Chondrocyte (in vitro differentiated cells): ENCODE measurements around the gene NDUFA7. TPM values are rescaled to one million over a fixed set of nuclear protein-coding genes. Genes with fewer than 3 reads are reported as not detected.
"Not testable (repeated sequence)": the region's sequence is repeated elsewhere in the genome, so short reads cannot be mapped to it uniquely, and the experiment has no call there.

Source experiments
- DNase-seq: peaks from one replicate; pipeline ENCODE4 v3.0.0; 2021; ENCODE audit warnings: mixed read lengths, low spot score
- H3K27ac Mint-ChIP-seq: one replicate; pipeline ENCODE4 v1.8.0; 2021; ENCODE audit warnings: mild to moderate bottlenecking, moderate library complexity, mixed read lengths; ENCODE audit not compliant: unreplicated experiment
- H3K27me3 Mint-ChIP-seq: 2 replicates; pipeline ENCODE4 v1.8.0; 2021; ENCODE audit warnings: low read depth, mixed read lengths
- H3K36me3 Mint-ChIP-seq: 2 replicates; pipeline ENCODE4 v1.8.0; 2021; ENCODE audit warnings: low read depth, mixed read lengths
- H3K4me1 Mint-ChIP-seq: 2 replicates; pipeline ENCODE4 v1.8.0; 2021; ENCODE audit warnings: low read depth, mild to moderate bottlenecking, mixed read lengths
- H3K4me3 Mint-ChIP-seq: one replicate; pipeline ENCODE4 v1.8.0; 2021; ENCODE audit warnings: mild to moderate bottlenecking, moderate library complexity, mixed read lengths; ENCODE audit not compliant: unreplicated experiment
- H3K9me3 Mint-ChIP-seq: 2 replicates; pipeline ENCODE4 v1.8.0; 2021; ENCODE audit warnings: low read depth, mixed read lengths
- total RNA-seq: library from RNA; stranded (reverse); gene quantifications from 3 replicates; pipeline ENCODE4 v1.2.1, GENCODE V29; 2021
- TF ChIP-seq, protein P1 (sequence below): fragments of 200-600 bp; sonication (generic); IDR thresholded peaks from 2 replicates; pipeline ENCODE4 v1.5.0; 2021; ENCODE audit warnings: antibody characterized with exemption, mild to moderate bottlenecking, moderate library complexity

The NDUFA7 gene
- total RNA-seq, 1 donor from 2014 or later: 26.6 TPM

GRCh38 chr19:8342684-8343482 is 21.7 kb upstream of the NDUFA7 start, which contains the start of gene KANK3:
Gene KANK3 (minus strand): TSS chr19:8343262. CDS start chr19:8337828, 5,434 bp downstream.
- H3K27ac Mint-ChIP-seq: no peak within 1 kb of the TSS
- no peaks in the 10 kb centered on the region for H3K36me3 Mint-ChIP-seq
- peak; percentile 96 for DNase-seq
- TF ChIP-seq, protein P1, sequence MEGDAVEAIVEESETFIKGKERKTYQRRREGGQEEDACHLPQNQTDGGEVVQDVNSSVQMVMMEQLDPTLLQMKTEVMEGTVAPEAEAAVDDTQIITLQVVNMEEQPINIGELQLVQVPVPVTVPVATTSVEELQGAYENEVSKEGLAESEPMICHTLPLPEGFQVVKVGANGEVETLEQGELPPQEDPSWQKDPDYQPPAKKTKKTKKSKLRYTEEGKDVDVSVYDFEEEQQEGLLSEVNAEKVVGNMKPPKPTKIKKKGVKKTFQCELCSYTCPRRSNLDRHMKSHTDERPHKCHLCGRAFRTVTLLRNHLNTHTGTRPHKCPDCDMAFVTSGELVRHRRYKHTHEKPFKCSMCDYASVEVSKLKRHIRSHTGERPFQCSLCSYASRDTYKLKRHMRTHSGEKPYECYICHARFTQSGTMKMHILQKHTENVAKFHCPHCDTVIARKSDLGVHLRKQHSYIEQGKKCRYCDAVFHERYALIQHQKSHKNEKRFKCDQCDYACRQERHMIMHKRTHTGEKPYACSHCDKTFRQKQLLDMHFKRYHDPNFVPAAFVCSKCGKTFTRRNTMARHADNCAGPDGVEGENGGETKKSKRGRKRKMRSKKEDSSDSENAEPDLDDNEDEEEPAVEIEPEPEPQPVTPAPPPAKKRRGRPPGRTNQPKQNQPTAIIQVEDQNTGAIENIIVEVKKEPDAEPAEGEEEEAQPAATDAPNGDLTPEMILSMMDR: no peak
- H3K27me3 Mint-ChIP-seq: peaks cover 21% of the 10 kb centered on the region
- no peaks in the 10 kb centered on the region for H3K9me3 Mint-ChIP-seq
- peak within 1 kb of the TSS; percentile 58 for H3K4me3 Mint-ChIP-seq
- H3K4me1 Mint-ChIP-seq: peaks cover 11% of the 10 kb centered on the region

GRCh38 chr19:8342316-8342683 is 21.1 kb upstream of the NDUFA7 start:
- peaks cover 7% of the 10 kb centered on the region for H3K4me1 Mint-ChIP-seq
- no peaks in the 10 kb centered on the region for H3K9me3 Mint-ChIP-seq
- peaks cover 23% of the 10 kb centered on the region for H3K27me3 Mint-ChIP-seq
- DNase-seq: no peak
- TF ChIP-seq, protein P1: no peak
- H3K36me3 Mint-ChIP-seq: no peaks in the 10 kb centered on the region
- H3K4me3 Mint-ChIP-seq: no peak overlapping the region
- no peak overlapping the region for H3K27ac Mint-ChIP-seq

- peaks cover 23% of the 10 kb centered on the region for H3K27me3 Mint-ChIP-seq
- not testable (repeated sequence) for H3K4me3 Mint-ChIP-seq, H3K36me3 Mint-ChIP-seq, H3K9me3 Mint-ChIP-seq, DNase-seq, H3K4me1 Mint-ChIP-seq, H3K27ac Mint-ChIP-seq
These were observed 20.3 kb upstream of the NDUFA7 start for GRCh38 chr19:8341504-8341903.

DNA sequence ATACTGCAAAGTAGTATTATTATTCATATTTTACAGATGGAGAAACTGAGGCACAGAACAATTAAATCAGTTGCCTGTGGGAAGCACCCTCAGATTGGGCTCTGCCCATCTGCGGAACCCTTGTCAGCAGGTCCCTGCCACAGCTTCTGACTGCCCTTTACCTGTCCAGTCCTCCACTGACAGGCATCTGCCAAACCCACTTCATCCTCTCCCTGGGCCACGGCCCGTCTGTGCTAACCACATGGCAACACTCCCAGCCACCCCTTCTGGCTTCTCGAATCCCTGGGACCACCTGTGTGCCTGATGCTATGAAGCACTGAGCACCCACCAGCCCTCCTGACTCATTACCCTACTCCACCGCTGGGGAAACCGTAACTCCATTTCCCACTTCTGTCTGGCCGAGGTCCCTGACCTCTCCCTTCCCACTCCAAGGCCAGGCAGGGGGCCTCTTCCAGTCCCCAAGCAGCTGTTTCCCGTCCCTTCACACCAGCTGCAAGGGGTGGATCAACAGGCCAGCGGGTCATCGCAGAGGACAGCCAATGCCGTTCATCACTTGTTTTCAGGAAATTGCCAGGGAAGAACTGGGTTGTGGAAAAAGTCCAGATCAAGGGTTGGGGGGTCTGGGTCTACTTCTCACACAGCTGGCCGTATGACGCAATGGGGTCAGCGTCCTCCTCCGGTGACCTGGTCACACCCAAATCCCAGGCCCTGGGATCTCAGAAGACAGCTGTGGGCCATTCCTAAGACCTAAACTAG is 19.3 kb upstream of the NDUFA7 start:
- Mint-ChIP-seq H3K27me3 (peaks cover 27% of the 10 kb centered on the region), H3K27ac (peak overlapping the region; percentile 54), H3K4me3 (no peak overlapping the region), H3K4me1 (peaks cover 7% of the 10 kb centered on the region), H3K36me3 (no peaks in the 10 kb centered on the region), H3K9me3 (no peaks in the 10 kb centered on the region)
- DNase-seq: no peak
- TF ChIP-seq, protein P1: no peak

- H3K4me1 Mint-ChIP-seq: peaks cover 11% of the 10 kb centered on the region
These were observed 17.7 kb upstream of the NDUFA7 start for GRCh38 chr19:8338835-8339234.

More at GRCh38 chr19:8338835-8339234, 17.7 kb upstream of the NDUFA7 start:
- Mint-ChIP-seq H3K27me3 (peaks cover 32% of the 10 kb centered on the region), H3K9me3 (no peaks in the 10 kb centered on the region), H3K36me3 (no peaks in the 10 kb centered on the region), H3K27ac (no peak overlapping the region), H3K4me3 (no peak overlapping the region)
- no peak for DNase-seq
- TF ChIP-seq, protein P1: no peak
